ENCODE measurements around the gene ARHGAP32.
A peak's percentile ranks its signal among the peaks of the same experiment; 100 is the strongest.

The ARHGAP32 gene

DNA sequence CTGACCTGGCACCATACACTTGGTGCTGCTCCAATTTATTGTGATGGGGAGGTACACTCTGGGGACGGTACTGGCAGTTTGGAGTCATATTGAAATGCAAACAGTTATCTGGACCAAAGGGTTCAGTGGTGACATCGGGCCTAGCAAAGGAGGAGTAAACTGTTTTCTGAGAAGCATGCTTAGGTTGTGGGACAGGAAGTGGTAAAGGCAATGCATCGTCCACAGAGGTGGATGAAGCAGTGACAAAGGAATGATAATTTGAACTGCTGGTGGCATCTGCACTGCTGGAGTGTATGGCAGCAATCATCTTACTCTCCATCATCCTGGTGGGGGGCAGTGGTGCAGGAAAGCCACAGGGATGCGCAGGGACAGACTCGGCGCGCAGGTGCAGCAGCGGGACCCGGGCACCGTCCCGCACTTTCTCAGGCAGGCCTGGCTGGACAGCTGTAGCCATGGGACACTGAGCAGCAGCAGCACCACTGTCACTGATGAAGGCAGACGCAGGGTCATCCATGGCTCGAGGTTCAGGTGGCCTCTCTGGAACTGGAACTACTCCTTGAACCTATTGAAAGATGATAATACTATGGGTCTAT, 221.4 kb downstream of the ARHGAP32 start:
- in situ Hi-C loops (cut with HindIII; ENCODE audit: low pct_unique_long_range_greater_than_20kb, low sequenced_read_pairs): no loop called here
- DNase-seq (ENCODE audit: low read depth in 1 of 2, low spot score in 1 of 2): no peak
- no peak for TF ChIP-seq JUND (IDR thresholded peaks at IDR 0.05; ENCODE audit: low read depth)

- TF ChIP-seq JUND (IDR thresholded peaks at IDR 0.05; ENCODE audit: low read depth): no peak
- in situ Hi-C loops (cut with HindIII; ENCODE audit: low pct_unique_long_range_greater_than_20kb, low sequenced_read_pairs): loop anchor here (5.0 kb wide), 1 partner anchor 77 kb away; the partner anchor contains the start of gene KCNJ5
These were observed 223.2 kb downstream of the ARHGAP32 start for GRCh38 chr11:128968916-128969315.

DNA sequence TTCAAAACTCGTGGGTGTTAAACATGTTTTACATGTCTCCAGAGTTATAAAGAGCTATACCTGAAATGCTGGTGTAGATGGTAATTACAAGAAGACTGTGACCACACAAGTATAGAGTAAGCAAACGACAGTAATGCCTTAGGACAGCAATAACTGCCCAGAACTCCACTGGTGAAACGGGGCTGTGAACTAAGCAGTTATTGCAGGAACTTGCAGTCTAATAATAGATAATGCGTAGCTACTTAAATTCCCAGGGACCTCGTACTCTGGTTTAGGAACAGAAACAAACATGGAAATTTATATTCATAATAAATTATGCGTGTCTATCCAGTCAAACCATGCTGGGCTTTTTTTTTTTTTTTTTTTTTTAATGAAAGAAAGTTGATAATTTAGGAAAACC, 224.5 kb downstream of the ARHGAP32 start:
- in situ Hi-C loops (cut with HindIII; ENCODE audit: low pct_unique_long_range_greater_than_20kb, low sequenced_read_pairs): loop anchor here (5.0 kb wide), 1 partner anchor 75 kb away; the partner anchor contains the start of gene KCNJ5
- no peak for DNase-seq (ENCODE audit: low read depth in 1 of 2, low spot score in 1 of 2)
- TF ChIP-seq JUND (IDR thresholded peaks at IDR 0.05; ENCODE audit: low read depth): no peak

More at GRCh38 chr11:128968916-128969315, 223.2 kb downstream of the ARHGAP32 start:
- DNase-seq (ENCODE audit: low read depth in 1 of 2, low spot score in 1 of 2): no peak

DNA sequence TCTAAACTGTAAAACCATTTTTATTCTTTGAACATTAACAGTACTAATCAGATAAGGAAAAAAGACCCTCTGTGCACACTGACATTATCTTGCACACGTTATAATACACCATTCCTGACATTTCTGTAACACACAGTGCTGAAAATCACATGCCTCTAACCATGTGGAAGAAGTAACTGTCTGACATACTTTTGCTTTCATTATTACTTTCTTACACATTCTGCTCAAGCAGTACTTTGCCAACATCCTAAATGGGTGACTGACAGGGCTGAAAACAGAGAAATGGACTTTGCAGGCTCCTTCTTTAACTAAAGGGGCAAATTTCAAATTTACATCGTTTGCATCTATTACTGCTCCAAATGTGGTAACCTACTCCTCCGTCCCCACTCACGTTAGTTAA, 226.6 kb downstream of the ARHGAP32 start:
- DNase-seq (ENCODE audit: low read depth in 1 of 2, low spot score in 1 of 2): no peak
- TF ChIP-seq JUND (IDR thresholded peaks at IDR 0.05; ENCODE audit: low read depth): no peak
- in situ Hi-C loops (cut with HindIII; ENCODE audit: low pct_unique_long_range_greater_than_20kb, low sequenced_read_pairs): loop anchor here (5.0 kb wide), 1 partner anchor 73 kb away; the partner anchor contains the start of gene KCNJ5

GRCh38 chr11:128964463-128964930, 227.6 kb downstream of the ARHGAP32 start:
- no peak for DNase-seq (ENCODE audit: low read depth in 1 of 2, low spot score in 1 of 2)
- in situ Hi-C loops (cut with HindIII; ENCODE audit: low pct_unique_long_range_greater_than_20kb, low sequenced_read_pairs): no loop called here
- TF ChIP-seq JUND (IDR thresholded peaks at IDR 0.05; ENCODE audit: low read depth): no peak

- in situ Hi-C loops (cut with HindIII; ENCODE audit: low pct_unique_long_range_greater_than_20kb, low sequenced_read_pairs): no loop called here
- TF ChIP-seq JUND (IDR thresholded peaks at IDR 0.05; ENCODE audit: low read depth): no peak
- DNase-seq (ENCODE audit: low read depth in 1 of 2, low spot score in 1 of 2): no peak
These were observed 228.3 kb downstream of the ARHGAP32 start for GRCh38 chr11:128963744-128964325.

GRCh38 chr11:128962896-128963295, 229.2 kb downstream of the ARHGAP32 start:
- TF ChIP-seq JUND (IDR thresholded peaks at IDR 0.05; ENCODE audit: low read depth): no peak
- in situ Hi-C loops (cut with HindIII; ENCODE audit: low pct_unique_long_range_greater_than_20kb, low sequenced_read_pairs): no loop called here
- no peak for DNase-seq (ENCODE audit: low read depth in 1 of 2, low spot score in 1 of 2)

GRCh38 chr11:128961645-128962044, 230.5 kb downstream of the ARHGAP32 start:
- no peak for TF ChIP-seq JUND (IDR thresholded peaks at IDR 0.05; ENCODE audit: low read depth)
- no peak for DNase-seq (ENCODE audit: low read depth in 1 of 2, low spot score in 1 of 2)
- in situ Hi-C loops (cut with HindIII; ENCODE audit: low pct_unique_long_range_greater_than_20kb, low sequenced_read_pairs): no loop called here

- no peak for DNase-seq (ENCODE audit: low read depth in 1 of 2, low spot score in 1 of 2)
- in situ Hi-C loops (cut with HindIII; ENCODE audit: low pct_unique_long_range_greater_than_20kb, low sequenced_read_pairs): no loop called here
- TF ChIP-seq JUND (IDR thresholded peaks at IDR 0.05; ENCODE audit: low read depth): no peak
These were observed 235.0 kb downstream of the ARHGAP32 start for GRCh38 chr11:128957202-128957482.

- DNase-seq (ENCODE audit: low read depth in 1 of 2, low spot score in 1 of 2): peak; percentile 91
- TF ChIP-seq JUND (IDR thresholded peaks at IDR 0.05; ENCODE audit: low read depth): no peak
- in situ Hi-C loops (cut with HindIII; ENCODE audit: low pct_unique_long_range_greater_than_20kb, low sequenced_read_pairs): no loop called here
These were observed 235.5 kb downstream of the ARHGAP32 start for GRCh38 chr11:128956401-128957201.

GRCh38 chr11:128955636-128956035, 236.5 kb downstream of the ARHGAP32 start:
- in situ Hi-C loops (cut with HindIII; ENCODE audit: low pct_unique_long_range_greater_than_20kb, low sequenced_read_pairs): no loop called here
- no peak for DNase-seq (ENCODE audit: low read depth in 1 of 2, low spot score in 1 of 2)
- no peak for TF ChIP-seq JUND (IDR thresholded peaks at IDR 0.05; ENCODE audit: low read depth)

GRCh38 chr11:128953151-128953550, 239.0 kb downstream of the ARHGAP32 start:
- in situ Hi-C loops (cut with HindIII; ENCODE audit: low pct_unique_long_range_greater_than_20kb, low sequenced_read_pairs): no loop called here
- DNase-seq (ENCODE audit: low read depth in 1 of 2, low spot score in 1 of 2): no peak
- no peak for TF ChIP-seq JUND (IDR thresholded peaks at IDR 0.05; ENCODE audit: low read depth)

Data from T47D (cell line).